Right kidney (tissue), 1 donor: ENCODE data around the gene SYNM.

Experiments
- DNase-seq: peaks from one replicate; pipeline ENCODE4 v3.0.0-alpha.2; 2016

Gene SYNM

GRCh38 chr15:99122831-99123712 is 18.2 kb downstream of the SYNM start:
- DNase-seq: no peak

DNA sequence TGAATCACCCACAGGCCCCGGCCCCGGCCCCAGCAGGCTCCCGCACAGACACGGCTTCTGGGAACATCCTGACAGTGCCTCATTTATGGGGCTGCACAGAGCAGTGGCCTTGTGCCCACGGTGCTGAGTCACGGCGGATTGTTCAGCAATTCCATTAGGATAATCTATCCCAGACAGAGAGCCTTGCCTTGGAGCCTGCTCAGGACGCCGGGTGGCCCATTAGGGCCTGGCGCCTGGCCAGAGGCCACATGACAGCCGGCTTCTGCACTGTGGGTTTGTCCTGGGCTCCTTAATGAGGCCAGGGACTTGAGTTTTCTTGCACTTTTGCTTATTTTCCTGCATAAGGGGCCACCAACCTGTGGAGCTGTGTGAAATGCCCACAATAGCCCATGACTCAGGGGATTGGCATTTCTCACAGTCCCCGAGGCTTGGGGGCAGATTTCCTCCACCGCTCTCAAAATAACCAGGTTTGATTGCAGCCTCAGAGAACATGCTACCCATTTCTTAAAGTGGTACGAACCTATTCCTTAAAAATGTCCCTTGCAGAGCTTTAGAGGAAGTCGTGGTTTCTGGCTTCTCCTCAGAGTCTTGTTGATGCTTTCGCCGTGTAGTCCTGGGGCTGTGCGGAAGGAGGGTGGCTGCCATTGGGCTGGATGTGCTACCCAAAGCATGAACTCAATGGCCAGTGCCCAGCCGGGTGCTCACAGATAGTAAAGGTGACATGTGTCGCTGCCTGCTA is 19.0 kb downstream of the SYNM start:
- DNase-seq: peak; percentile 70

DNA sequence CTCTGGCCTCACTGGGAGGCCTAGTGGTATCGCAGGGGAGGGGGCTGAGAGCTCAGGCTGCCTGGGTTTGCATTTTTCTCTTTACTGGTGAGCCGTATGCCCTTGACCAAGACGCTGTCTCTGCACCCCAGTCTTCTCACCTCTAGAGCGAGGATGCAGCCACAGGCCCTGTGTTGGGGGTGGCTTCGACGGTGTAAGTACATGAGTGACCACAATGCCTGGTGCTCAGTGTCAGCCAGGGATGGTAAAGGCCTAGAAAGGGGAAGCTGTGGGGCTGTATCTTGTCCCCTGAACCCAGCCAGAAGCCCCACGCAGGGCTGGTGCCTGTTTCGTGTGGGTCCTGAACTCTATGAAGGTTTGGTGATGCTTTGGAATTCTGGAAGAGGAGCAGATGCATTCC is 19.8 kb downstream of the SYNM start:
- no peak for DNase-seq

GRCh38 chr15:99125061-99125891 is 20.4 kb downstream of the SYNM start:
- no peak for DNase-seq

- no peak for DNase-seq
These were observed 21.3 kb downstream of the SYNM start for GRCh38 chr15:99126131-99126588.

- DNase-seq: no peak
These were observed 22.1 kb downstream of the SYNM start for GRCh38 chr15:99126930-99127329.

GRCh38 chr15:99127773-99128172 is 22.9 kb downstream of the SYNM start:
- no peak for DNase-seq

- DNase-seq: no peak
These were observed 23.5 kb downstream of the SYNM start for GRCh38 chr15:99128411-99128810.

- DNase-seq: no peak
These were observed 24.8 kb downstream of the SYNM start for GRCh38 chr15:99129644-99130043.

DNA sequence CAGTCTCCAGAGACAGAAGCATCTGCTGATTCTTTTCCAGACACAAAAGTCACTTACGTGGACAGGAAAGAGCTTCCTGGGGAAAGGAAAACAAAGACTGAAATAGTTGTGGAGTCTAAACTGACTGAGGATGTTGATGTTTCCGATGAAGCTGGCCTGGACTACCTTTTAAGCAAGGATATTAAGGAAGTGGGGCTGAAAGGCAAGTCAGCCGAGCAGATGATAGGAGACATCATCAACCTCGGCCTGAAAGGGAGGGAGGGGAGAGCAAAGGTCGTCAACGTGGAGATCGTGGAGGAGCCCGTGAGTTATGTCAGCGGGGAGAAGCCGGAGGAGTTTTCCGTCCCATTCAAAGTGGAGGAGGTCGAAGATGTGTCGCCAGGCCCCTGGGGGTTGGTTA is 25.4 kb downstream of the SYNM start:
- no peak for DNase-seq

DNA sequence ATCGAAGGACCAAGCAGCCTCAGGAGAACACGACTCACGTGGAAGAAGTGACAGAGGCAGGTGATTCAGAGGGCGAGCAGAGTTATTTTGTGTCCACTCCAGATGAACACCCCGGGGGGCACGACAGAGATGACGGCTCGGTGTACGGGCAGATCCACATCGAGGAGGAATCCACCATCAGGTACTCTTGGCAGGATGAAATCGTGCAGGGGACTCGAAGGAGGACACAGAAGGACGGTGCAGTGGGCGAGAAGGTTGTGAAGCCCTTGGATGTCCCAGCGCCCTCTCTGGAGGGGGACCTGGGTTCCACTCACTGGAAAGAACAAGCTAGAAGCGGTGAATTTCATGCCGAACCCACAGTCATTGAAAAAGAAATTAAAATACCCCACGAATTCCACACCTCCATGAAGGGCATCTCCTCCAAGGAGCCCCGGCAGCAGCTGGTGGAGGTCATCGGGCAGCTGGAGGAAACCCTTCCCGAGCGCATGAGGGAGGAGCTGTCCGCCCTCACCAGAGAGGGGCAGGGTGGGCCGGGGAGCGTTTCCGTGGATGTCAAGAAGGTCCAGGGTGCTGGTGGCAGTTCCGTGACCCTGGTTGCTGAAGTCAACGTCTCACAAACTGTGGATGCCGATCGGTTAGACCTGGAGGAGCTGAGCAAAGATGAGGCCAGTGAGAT is 26.0 kb downstream of the SYNM start:
- no peak for DNase-seq

GRCh38 chr15:99131441-99132023 is 26.7 kb downstream of the SYNM start:
- no peak for DNase-seq

DNA sequence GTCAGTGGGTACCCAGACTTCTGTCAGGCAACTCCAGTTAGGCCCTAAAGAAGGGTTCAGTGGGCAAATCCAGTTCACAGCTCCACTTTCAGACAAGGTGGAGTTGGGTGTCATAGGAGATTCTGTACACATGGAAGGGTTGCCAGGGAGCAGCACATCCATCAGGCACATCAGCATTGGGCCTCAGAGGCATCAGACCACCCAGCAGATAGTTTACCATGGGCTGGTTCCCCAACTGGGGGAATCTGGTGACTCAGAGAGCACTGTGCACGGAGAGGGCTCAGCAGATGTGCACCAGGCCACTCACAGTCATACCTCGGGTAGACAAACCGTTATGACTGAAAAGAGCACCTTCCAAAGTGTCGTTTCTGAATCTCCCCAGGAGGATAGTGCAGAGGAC is 27.2 kb downstream of the SYNM start:
- DNase-seq: no peak

GRCh38 chr15:99132634-99133287 is 27.9 kb downstream of the SYNM start:
- no peak for DNase-seq

GRCh38 chr15:99134317-99134821 is 29.5 kb downstream of the SYNM start:
- DNase-seq: no peak

DNA sequence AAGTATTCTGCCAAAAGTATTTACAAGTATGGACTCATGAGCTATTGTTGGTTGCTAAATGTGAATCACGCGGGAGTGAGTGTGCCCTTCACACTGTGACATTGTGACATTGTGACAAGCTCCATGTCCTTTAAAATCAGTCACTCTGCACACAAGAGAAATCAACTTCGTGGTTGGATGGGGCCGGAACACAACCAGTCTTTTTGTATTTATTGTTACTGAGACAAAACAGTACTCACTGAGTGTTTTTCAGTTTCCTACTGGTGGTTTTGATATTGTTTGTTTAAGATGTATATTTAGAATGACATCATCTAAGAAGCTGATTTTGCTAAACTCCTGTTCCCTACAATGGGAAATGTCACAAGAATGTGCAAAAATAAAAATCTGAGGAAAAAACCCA is 30.3 kb downstream of the SYNM start:
- DNase-seq: no peak

- DNase-seq: no peak
These were observed 32.2 kb downstream of the SYNM start for GRCh38 chr15:99137111-99137546.

GRCh38 chr15:99137877-99138276 is 33.0 kb downstream of the SYNM start:
- DNase-seq: no peak

DNA sequence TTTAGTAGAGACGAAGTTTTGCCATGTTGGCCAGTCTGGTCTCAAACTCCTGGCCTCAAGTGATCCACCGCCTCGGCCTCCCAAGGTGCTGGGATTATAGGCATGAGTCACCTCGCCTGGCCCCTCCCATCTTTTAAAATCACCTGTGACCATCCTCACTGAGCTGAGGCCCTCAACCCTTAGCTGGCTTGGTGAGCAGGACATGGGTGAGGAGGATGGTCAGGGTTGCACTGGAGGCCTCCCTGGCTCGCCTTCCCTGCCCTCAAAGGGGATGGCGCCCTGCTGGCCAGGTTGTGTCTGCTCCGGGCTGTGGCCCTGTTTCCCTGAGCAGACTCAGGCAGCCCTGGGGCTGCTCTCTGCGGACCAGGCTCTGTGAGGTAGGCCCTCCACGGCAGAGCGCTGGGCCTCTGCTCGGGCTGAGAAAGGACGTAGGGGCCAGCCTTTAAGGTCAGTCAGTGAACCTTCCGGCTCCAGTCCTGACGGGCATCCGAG is 33.7 kb downstream of the SYNM start:
- DNase-seq: no peak

DNA sequence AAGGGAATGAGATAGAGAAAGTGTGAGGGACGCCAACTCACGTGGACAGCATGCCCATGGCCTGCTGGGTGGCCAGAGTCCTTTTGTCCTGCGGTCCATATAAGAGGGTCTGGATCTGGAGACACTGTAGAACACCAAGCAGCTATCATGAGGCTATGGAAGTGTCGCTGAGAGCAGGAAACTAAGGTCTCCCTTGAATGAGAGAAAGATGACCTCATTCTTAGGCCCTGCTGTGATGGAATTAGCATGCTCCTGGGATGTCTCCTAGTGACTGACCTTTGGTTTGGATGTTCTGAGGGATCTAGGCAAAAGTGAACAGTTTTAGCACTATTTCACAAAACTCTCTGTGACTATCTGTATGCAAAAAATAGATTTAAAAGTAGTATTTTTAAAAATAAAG is 34.4 kb downstream of the SYNM start:
- no peak for DNase-seq

DNA sequence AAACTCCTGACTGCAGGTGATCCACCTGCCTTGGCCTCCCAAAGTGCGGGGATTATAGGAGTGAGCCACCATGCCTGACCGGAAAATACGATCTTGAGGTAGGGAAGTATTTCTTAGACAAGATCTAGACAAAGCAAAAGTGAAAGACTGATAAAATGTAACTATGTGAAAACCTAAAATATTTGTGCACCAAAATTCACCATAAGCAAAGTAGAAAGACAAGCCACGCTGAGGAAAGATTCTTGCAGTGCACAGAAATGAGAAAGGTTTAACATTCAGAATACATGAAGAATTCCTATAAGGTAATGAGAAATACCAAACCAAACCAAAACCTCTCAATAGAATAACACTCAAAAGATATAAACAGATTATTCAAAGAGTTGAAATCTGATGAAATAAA is 35.7 kb downstream of the SYNM start:
- DNase-seq: no peak
